Measurements from ENCODE around the gene FYB2.

FYB2 gene

GRCh38 chr1:56819387-56819899 lies at the start of gene FYB2:
Gene FYB2 (minus strand): TSS chr1:56819404. CDS start chr1:56819290, 114 bp downstream.
- DNase-seq: no peak

GRCh38 chr1:56868761-56869160 lies 49.6 kb upstream of the FYB2 start:
- no peak for DNase-seq

- DNase-seq: no peak
Observed at GRCh38 chr1:56867491-56867890, 48.3 kb upstream of the FYB2 start.

- DNase-seq: peak; percentile 57
Observed at GRCh38 chr1:56866656-56867055, 47.5 kb upstream of the FYB2 start.

GRCh38 chr1:56864430-56864829 lies 45.2 kb upstream of the FYB2 start:
- no peak for DNase-seq

- no peak for DNase-seq
Observed at GRCh38 chr1:56863265-56863992, 44.2 kb upstream of the FYB2 start.

- no peak for DNase-seq
Observed at GRCh38 chr1:56859287-56859686, 40.1 kb upstream of the FYB2 start.

- DNase-seq: no peak
Observed at GRCh38 chr1:56856186-56856585, 37.0 kb upstream of the FYB2 start.

GRCh38 chr1:56855190-56855589 lies 36.0 kb upstream of the FYB2 start:
- DNase-seq: no peak

GRCh38 chr1:56854521-56855099 lies 35.4 kb upstream of the FYB2 start, which contains the start of gene C8A:
Gene C8A (plus strand): TSS chr1:56854797. CDS start chr1:56854902, 105 bp downstream.
- DNase-seq: no peak

- DNase-seq: no peak
Observed at GRCh38 chr1:56852476-56852875, 33.3 kb upstream of the FYB2 start.

- no peak for DNase-seq
Observed at GRCh38 chr1:56850922-56851321, 31.7 kb upstream of the FYB2 start.

- DNase-seq: no peak
Observed at GRCh38 chr1:56850411-56850810, 31.2 kb upstream of the FYB2 start.

- no peak for DNase-seq
Observed at GRCh38 chr1:56849750-56850149, 30.5 kb upstream of the FYB2 start.

- no peak for DNase-seq
Observed at GRCh38 chr1:56845343-56845742, 26.1 kb upstream of the FYB2 start.

- no peak for DNase-seq
Observed at GRCh38 chr1:56844545-56845136, 25.4 kb upstream of the FYB2 start.

- no peak for DNase-seq
Observed at GRCh38 chr1:56843544-56843943, 24.3 kb upstream of the FYB2 start.

GRCh38 chr1:56838759-56839158 lies 19.6 kb upstream of the FYB2 start:
- no peak for DNase-seq

GRCh38 chr1:56837244-56837939 lies 18.2 kb upstream of the FYB2 start:
- no peak for DNase-seq

GRCh38 chr1:56836359-56836758 lies 17.2 kb upstream of the FYB2 start:
- DNase-seq: no peak

GRCh38 chr1:56835657-56836056 lies 16.5 kb upstream of the FYB2 start:
- DNase-seq: no peak

GRCh38 chr1:56834137-56834900 lies 15.1 kb upstream of the FYB2 start:
- DNase-seq: no peak

GRCh38 chr1:56833088-56833487 lies 13.9 kb upstream of the FYB2 start:
- no peak for DNase-seq

All from amniotic stem cell (primary cell).